Kidney glomerular epithelial cell (primary cell): Measurements from ENCODE around the gene REC8.
"Not testable (repeated sequence)": the region's sequence is repeated elsewhere in the genome, so short reads cannot be mapped to it uniquely, and the experiment has no call there.

ENCODE experiments used
- DNase-seq: peaks from one replicate; lab custom pipeline; 2025; lab: John Stamatoyannopoulos, UW

The REC8 gene

GRCh38 chr14:24204163-24205146 is 32.6 kb downstream of the REC8 start:
- DNase-seq = no peak

- no peak for DNase-seq
Observed at GRCh38 chr14:24206260-24207103, 34.6 kb downstream of the REC8 start.

GRCh38 chr14:24207104-24207551 is 35.2 kb downstream of the REC8 start:
- no peak for DNase-seq

GRCh38 chr14:24207625-24208024 is 35.7 kb downstream of the REC8 start:
- DNase-seq = no peak

GRCh38 chr14:24211311-24211710 is 39.4 kb downstream of the REC8 start:
- no peak for DNase-seq

GRCh38 chr14:24212924-24213865 is 41.3 kb downstream of the REC8 start, which contains the start of gene CHMP4A:
Gene CHMP4A (minus strand): TSS chr14:24213488. CDS start chr14:24213439, 49 bp downstream.
- DNase-seq = peak; percentile 97

- DNase-seq = no peak
Observed at GRCh38 chr14:24213866-24214662, 42.2 kb downstream of the REC8 start.

- peak; percentile 80 for DNase-seq
Observed at GRCh38 chr14:24215495-24216344, 43.8 kb downstream of the REC8 start, which contains the start of gene MDP1. Gene MDP1 (minus strand): TSS chr14:24216066. CDS start chr14:24215955, 111 bp downstream.

GRCh38 chr14:24216345-24216699 is 44.4 kb downstream of the REC8 start:
- no peak for DNase-seq

- DNase-seq = not testable (repeated sequence)
Observed at GRCh38 chr14:24216876-24217275, 45.0 kb downstream of the REC8 start.

GRCh38 chr14:24219080-24219479 is 47.2 kb downstream of the REC8 start:
- no peak for DNase-seq

- DNase-seq = no peak
Observed at GRCh38 chr14:24219521-24219920, 47.6 kb downstream of the REC8 start.

- not testable (repeated sequence) for DNase-seq
Observed at GRCh38 chr14:24222987-24223386, 51.1 kb downstream of the REC8 start.

- DNase-seq = peak; percentile 51
Observed at GRCh38 chr14:24224618-24225071, 52.8 kb downstream of the REC8 start.

GRCh38 chr14:24226473-24226872 is 54.6 kb downstream of the REC8 start:
- DNase-seq = no peak

- DNase-seq = no peak
Observed at GRCh38 chr14:24228902-24229301, 57.0 kb downstream of the REC8 start.
